ENCODE measurements around the gene ANGPTL7. TPM values are rescaled to one million over a fixed set of nuclear protein-coding genes. Genes with fewer than 3 reads are reported as not detected.

Gene ANGPTL7
- total RNA-seq, 1 experiment from 2014 or later: not detected

- ChIA-PET CTCF (no interaction called here), RAD21 (ENCODE audit: low non-redundant PET in 1 of 2, low total read pairs in 2 of 2, uncharacterized antibody in 2 of 2, unreplicated experiment in 2 of 2) (no interaction called here), POLR2A (no interaction called here)
- Histone ChIP-seq H3K4me1 (ENCODE audit: control insufficient read depth in 1 of 2, insufficient read depth in 2 of 2, low read length in 2 of 2) (no peaks in the 10 kb centered on the region; a peak in 1 of 4 replicates), H3K9ac (ENCODE audit: low read length) (no peak overlapping the region), H3K9me2 (ENCODE audit: insufficient read depth) (no peaks in the 10 kb centered on the region), H3K9me3 (ENCODE audit: control insufficient read depth in 1 of 2, insufficient read depth in 1 of 2, low read depth in 1 of 2, low read length in 2 of 2) (no peaks in the 10 kb centered on the region), H3K36me3 (ENCODE audit: control insufficient read depth in 1 of 2, insufficient read depth in 2 of 2, low read length in 2 of 2) (peaks cover 53% of the 10 kb centered on the region in 2 experiments; a peak in 3 of 4 replicates), H4K20me1 (ENCODE audit: insufficient read depth) (no peaks in the 10 kb centered on the region), H3K27me3 (ENCODE audit: insufficient read depth, low read length) (no peaks in the 10 kb centered on the region), H3K79me2 (ENCODE audit: insufficient read depth, low read length) (no peaks in the 10 kb centered on the region), H3K4me3 (replicated peaks in 1 of 2; ENCODE audit: low read depth in 1 of 2, low read length in 2 of 2) (no peak overlapping the region), H3K4me2 (ENCODE audit: low read length) (no peak overlapping the region), H3K27ac (ENCODE audit: low read depth, low read length) (no peak overlapping the region), H2AFZ (ENCODE audit: low read depth, low read length, poor library complexity, severe bottlenecking) (no peak overlapping the region)
- ATAC-seq (no peak), DNase-seq (ENCODE audit: low read depth, low spot score) (no peak)
- no TSS peak for BruUV-seq (replicated peaks)
- intact Hi-C loops (cut with micrococcal nuclease): no loop called here
- TF ChIP-seq YY1 (IDR thresholded peaks at IDR 0.05; ENCODE audit: extremely low read depth, insufficient replicate concordance, low read depth, low read length): no peak
- no peak for TF ChIP-seq ZNF274 (IDR thresholded peaks at IDR 0.05; ENCODE audit: low read depth, low read length)
- TF ChIP-seq EZH2phosphoT487 (IDR thresholded peaks at IDR 0.05; ENCODE audit: borderline replicate concordance): no peak
- TF ChIP-seq CTCF (IDR thresholded peaks at IDR 0.05 in 2 of 3, conservative IDR thresholded peaks at IDR 0.05 in 1 of 3; ENCODE audit: borderline replicate concordance in 1 of 3, insufficient read depth in 1 of 3, low read depth in 2 of 3, low read length in 2 of 3): no peak
Measured at GRCh38 chr1:11237356-11237755, 48.2 kb downstream of the ANGPTL7 start.

- H2AFZ ChIP-seq (ENCODE audit: low read depth, low read length, poor library complexity, severe bottlenecking): no peak overlapping the region
- H4K20me1 ChIP-seq (ENCODE audit: insufficient read depth): no peaks in the 10 kb centered on the region
- ChIA-PET CTCF (no interaction called here), RAD21 (ENCODE audit: low non-redundant PET in 1 of 2, low total read pairs in 2 of 2, uncharacterized antibody in 2 of 2, unreplicated experiment in 2 of 2) (no interaction called here), POLR2A (no interaction called here)
- H3K9me2 ChIP-seq (ENCODE audit: insufficient read depth): no peaks in the 10 kb centered on the region
- intact Hi-C loops (cut with micrococcal nuclease): no loop called here
- no peak overlapping the region for H3K9ac ChIP-seq (ENCODE audit: low read length)
- no peaks in the 10 kb centered on the region; a peak in 1 of 4 replicates for H3K4me1 ChIP-seq (ENCODE audit: control insufficient read depth in 1 of 2, insufficient read depth in 2 of 2, low read length in 2 of 2)
- no peaks in the 10 kb centered on the region for H3K9me3 ChIP-seq (ENCODE audit: control insufficient read depth in 1 of 2, insufficient read depth in 1 of 2, low read depth in 1 of 2, low read length in 2 of 2)
- ATAC-seq (no peak), DNase-seq (ENCODE audit: low read depth, low spot score) (no peak)
- H3K4me2 ChIP-seq (ENCODE audit: low read length): no peak overlapping the region
- no peaks in the 10 kb centered on the region for H3K27me3 ChIP-seq (ENCODE audit: insufficient read depth, low read length)
- peaks cover 51 to 58% of the 10 kb centered on the region in 2 experiments; a peak in 3 of 4 replicates for H3K36me3 ChIP-seq (ENCODE audit: control insufficient read depth in 1 of 2, insufficient read depth in 2 of 2, low read length in 2 of 2)
- no peak overlapping the region for H3K27ac ChIP-seq (ENCODE audit: low read depth, low read length)
- no TSS peak for BruUV-seq (replicated peaks)
- no peaks in the 10 kb centered on the region for H3K79me2 ChIP-seq (ENCODE audit: insufficient read depth, low read length)
- no peak overlapping the region for H3K4me3 ChIP-seq (replicated peaks in 1 of 2; ENCODE audit: low read depth in 1 of 2, low read length in 2 of 2)
- TF ChIP-seq ZNF274 (IDR thresholded peaks at IDR 0.05; ENCODE audit: low read depth, low read length): no peak
- no peak for TF ChIP-seq SP1 (IDR thresholded peaks at IDR 0.05; ENCODE audit: low read depth)
- TF ChIP-seq POLR2AphosphoS5 (IDR thresholded peaks at IDR 0.05; ENCODE audit: low read depth, low read length): no peak
- no peak for TF ChIP-seq CEBPB (IDR thresholded peaks at IDR 0.05; ENCODE audit: low read depth)
- TF ChIP-seq CTCF (IDR thresholded peaks at IDR 0.05 in 2 of 3, conservative IDR thresholded peaks at IDR 0.05 in 1 of 3; ENCODE audit: borderline replicate concordance in 1 of 3, insufficient read depth in 1 of 3, low read depth in 2 of 3, low read length in 2 of 3): no peak
- no peak for TF ChIP-seq JUND (IDR thresholded peaks at IDR 0.05)
- no peak for TF ChIP-seq MAX (IDR thresholded peaks at IDR 0.05)
- no peak for TF ChIP-seq ATF3 (IDR thresholded peaks at IDR 0.05)
- TF ChIP-seq SRF (IDR thresholded peaks at IDR 0.05; ENCODE audit: low read depth): no peak
- no peak for TF ChIP-seq EZH2 (IDR thresholded peaks at IDR 0.05)
- TF ChIP-seq ZBTB33 (IDR thresholded peaks at IDR 0.05; ENCODE audit: extremely low read depth, insufficient replicate concordance, low read length): no peak
Measured at GRCh38 chr1:11238311-11238710, 49.2 kb downstream of the ANGPTL7 start.
